Mucosa of descending colon (tissue), 3 donors: ENCODE data around the gene HLCS. TPM values are rescaled to one million over a fixed set of nuclear protein-coding genes. Genes with fewer than 3 reads are reported as not detected.

Experiments used
- ATAC-seq: fragments of 200-7000 bp; cut with Tn5 transposase; one replicate; pipeline ENCODE4 v1.9.1; 2020; ENCODE audit warnings: mild to moderate bottlenecking, moderate library complexity
- DNase-seq, 3 donors: peaks; one replicate each; pipeline ENCODE4 v3.0.0-alpha.2; 2020
- H3K36me3 ChIP-seq: fragments of 200-600 bp; one replicate; pipeline ENCODE4 v1.8.0; 2021; ENCODE audit warnings: low read depth, mild to moderate bottlenecking
- H3K4me1 ChIP-seq: fragments of 200-600 bp; one replicate; pipeline ENCODE4 v1.8.0; 2021; ENCODE audit warnings: low read depth, mild to moderate bottlenecking
- H3K4me3 ChIP-seq: fragments of 200-600 bp; one replicate; pipeline ENCODE4 v1.8.0; 2021; ENCODE audit warnings: mild to moderate bottlenecking
- H3K9me3 ChIP-seq: fragments of 200-600 bp; one replicate; pipeline ENCODE4 v1.8.0; 2021; ENCODE audit warnings: mild to moderate bottlenecking
- intact Hi-C, 2 donors: fragments of 100-400 bp; cut with DNase I in 1 of 2; cut with micrococcal nuclease in 1 of 2; formaldehyde crosslinking; loops; one replicate each; pipeline versions ENCODE4 v1.11.0 to v1.11.1; 2022; cut with DNase I, micrococcal nuclease
- total RNA-seq, 3 donors: library from RNA; stranded (reverse); fragmentation: NEBNext Ultra II Directional in 2 of 3; extraction: Animal tissue kit (Norgen Biotek cat#: 25700) in 2 of 3; gene quantifications; one replicate each; pipeline versions ENCODE4 v1.2.1 to v1.2.4, GENCODE V29; 2021 to 2023
- TF ChIP-seq, protein P1 (sequence below): fragments of 200-600 bp; IDR thresholded peaks from one replicate; pipeline ENCODE4 v1.8.0; 2022; ENCODE audit warnings: antibody characterized with exemption, mild to moderate bottlenecking
- donor health status: DM: no; HTN: no; CAD: no; lungs with moderate emphysema.
- donor health status: DM: no; HTN: no; CAD: no.
- donor health status: DM: no; HTN: yes; CAD: no.

HLCS gene
- total RNA-seq, 3 donors from 2014 or later: 13.3 to 16.7 (median 14.9) TPM

GRCh38 chr21:36751383-36751782, 215.1 kb downstream of the HLCS start:
- Histone ChIP-seq H3K9me3 (no peaks in the 10 kb centered on the region), H3K36me3 (no peaks in the 10 kb centered on the region), H3K4me3 (no peak overlapping the region), H3K4me1 (peaks cover 4% of the 10 kb centered on the region)
- TF ChIP-seq, protein P1, sequence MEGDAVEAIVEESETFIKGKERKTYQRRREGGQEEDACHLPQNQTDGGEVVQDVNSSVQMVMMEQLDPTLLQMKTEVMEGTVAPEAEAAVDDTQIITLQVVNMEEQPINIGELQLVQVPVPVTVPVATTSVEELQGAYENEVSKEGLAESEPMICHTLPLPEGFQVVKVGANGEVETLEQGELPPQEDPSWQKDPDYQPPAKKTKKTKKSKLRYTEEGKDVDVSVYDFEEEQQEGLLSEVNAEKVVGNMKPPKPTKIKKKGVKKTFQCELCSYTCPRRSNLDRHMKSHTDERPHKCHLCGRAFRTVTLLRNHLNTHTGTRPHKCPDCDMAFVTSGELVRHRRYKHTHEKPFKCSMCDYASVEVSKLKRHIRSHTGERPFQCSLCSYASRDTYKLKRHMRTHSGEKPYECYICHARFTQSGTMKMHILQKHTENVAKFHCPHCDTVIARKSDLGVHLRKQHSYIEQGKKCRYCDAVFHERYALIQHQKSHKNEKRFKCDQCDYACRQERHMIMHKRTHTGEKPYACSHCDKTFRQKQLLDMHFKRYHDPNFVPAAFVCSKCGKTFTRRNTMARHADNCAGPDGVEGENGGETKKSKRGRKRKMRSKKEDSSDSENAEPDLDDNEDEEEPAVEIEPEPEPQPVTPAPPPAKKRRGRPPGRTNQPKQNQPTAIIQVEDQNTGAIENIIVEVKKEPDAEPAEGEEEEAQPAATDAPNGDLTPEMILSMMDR: no peak
- no peak for ATAC-seq
- no peak for DNase-seq
- intact Hi-C loops: no loop called here

DNA sequence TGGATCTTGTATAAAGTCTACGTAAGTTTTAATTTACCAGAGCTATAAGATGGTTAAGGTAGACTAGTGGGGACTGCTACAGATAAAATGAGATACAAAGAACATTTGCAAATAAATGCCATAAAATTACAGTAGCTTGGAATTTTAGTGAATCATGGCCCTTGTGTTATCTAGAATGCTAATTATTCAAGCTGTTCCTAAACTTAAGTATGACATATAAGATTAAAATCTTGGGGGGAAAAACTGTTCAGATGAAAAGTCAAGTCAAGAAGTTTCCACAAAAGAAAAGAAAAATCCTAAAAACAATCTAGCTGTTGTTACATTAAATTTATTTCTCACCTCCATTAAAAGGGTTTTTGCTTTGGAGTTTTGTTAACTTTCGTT, 215.9 kb downstream of the HLCS start:
- TF ChIP-seq, protein P1: no peak
- no peak overlapping the region for H3K4me3 ChIP-seq
- H3K36me3 ChIP-seq: no peaks in the 10 kb centered on the region
- peaks cover 4% of the 10 kb centered on the region for H3K4me1 ChIP-seq
- H3K9me3 ChIP-seq: no peaks in the 10 kb centered on the region
- intact Hi-C loops: no loop called here
- no peak for ATAC-seq
- DNase-seq: no peak

DNA sequence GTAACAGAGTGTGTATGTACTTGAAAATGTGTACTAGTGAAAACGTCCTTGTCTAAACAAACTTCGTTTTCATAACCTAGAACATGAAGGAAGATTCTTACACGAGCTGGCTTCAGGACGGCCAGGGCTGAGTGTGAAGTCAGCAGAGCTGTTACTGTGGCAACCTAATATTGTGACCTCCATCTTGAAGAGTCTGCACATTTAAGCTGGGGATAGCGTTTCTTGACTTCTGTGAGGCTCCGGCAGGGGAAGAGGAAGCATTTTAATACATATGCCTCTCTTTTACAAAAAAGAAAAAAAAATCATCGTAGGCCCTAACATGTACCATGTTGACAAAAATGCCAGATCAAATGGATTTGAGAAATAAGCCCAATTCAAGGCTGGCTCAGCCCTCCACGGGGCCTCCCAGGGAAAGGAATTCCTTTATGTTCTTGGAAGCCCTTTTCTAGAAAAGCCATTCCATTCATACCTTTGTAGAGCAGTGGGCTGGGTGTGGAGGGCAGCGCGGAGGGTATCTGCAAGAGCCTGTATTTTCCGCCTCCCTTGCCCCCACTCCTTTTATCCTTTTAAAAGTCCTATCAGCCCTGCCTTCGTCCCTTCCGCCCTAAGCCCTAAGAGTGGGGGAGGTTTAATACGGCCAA, 216.4 kb downstream of the HLCS start:
- TF ChIP-seq, protein P1: no peak
- DNase-seq (peak in 1 of 3 donors; percentile 14), ATAC-seq (peak; percentile 20)
- Histone ChIP-seq H3K36me3 (no peaks in the 10 kb centered on the region), H3K4me1 (peaks cover 4% of the 10 kb centered on the region), H3K9me3 (no peaks in the 10 kb centered on the region), H3K4me3 (no peak overlapping the region)
- intact Hi-C loops: no loop called here

GRCh38 chr21:36747815-36748383, 218.6 kb downstream of the HLCS start:
- Histone ChIP-seq H3K4me3 (no peak overlapping the region), H3K4me1 (peaks cover 4% of the 10 kb centered on the region), H3K36me3 (no peaks in the 10 kb centered on the region), H3K9me3 (no peaks in the 10 kb centered on the region)
- DNase-seq (peak in 2 of 3 donors; percentile 70 to 78), ATAC-seq (peak; percentile 91)
- intact Hi-C loops: no loop called here
- TF ChIP-seq, protein P1: no peak

DNA sequence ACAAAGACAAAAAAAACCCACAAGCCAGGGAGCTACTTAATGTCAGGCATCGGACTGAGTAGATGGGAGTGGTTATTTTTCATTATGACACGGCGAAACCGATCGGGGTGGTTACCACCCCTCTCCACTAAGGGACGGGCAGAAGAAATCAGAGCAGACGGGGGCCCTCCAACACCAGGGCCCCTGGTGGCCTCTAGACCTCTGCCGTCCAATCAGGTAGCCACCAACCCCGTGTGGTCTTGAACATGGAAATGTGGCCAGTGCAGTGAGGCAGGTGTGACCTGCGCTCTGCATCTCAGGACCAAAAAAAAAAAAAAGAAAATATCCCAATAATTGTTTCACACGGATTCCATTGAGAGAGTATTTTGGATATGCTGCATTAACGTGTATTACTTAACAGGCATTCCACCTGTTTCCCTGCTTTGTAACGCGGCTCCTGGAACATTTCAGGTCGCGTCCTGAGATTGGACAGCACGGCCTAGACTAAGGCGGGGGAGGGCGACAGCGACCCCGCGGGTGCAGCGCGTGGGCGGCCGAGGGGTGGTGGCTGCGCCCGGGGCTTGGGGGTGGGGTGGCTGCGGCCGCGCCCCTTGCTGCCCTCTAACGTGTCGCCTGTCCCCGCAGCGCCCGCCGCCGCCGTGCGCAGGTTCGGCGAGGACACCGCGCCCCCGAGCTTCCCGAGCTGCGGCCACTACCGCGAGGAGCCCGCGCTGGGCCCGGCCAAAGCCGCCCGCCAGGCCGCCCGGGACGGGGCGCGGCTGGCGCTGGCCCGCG, 219.2 kb downstream of the HLCS start:
- Histone ChIP-seq H3K4me1 (peaks cover 4% of the 10 kb centered on the region), H3K36me3 (no peaks in the 10 kb centered on the region), H3K4me3 (no peak overlapping the region), H3K9me3 (no peaks in the 10 kb centered on the region)
- TF ChIP-seq, protein P1: no peak
- peak; percentile 14 for ATAC-seq
- intact Hi-C loops: no loop called here
- DNase-seq: peak in 1 of 3 donors; percentile 6
